Stimulated activated CD4-positive, alpha-beta T cell treated with anti-CD3 and anti-CD28 coated beads, Interleukin-2, amount 100 ng/mL, for 48 hours (primary cell): ENCODE data around the gene CDC42EP4.

ENCODE experiments used
- DNase-seq, 2 donors: peaks; one replicate each; pipeline ENCODE4 v3.0.0-alpha.2; 2020

Gene CDC42EP4, protein sequence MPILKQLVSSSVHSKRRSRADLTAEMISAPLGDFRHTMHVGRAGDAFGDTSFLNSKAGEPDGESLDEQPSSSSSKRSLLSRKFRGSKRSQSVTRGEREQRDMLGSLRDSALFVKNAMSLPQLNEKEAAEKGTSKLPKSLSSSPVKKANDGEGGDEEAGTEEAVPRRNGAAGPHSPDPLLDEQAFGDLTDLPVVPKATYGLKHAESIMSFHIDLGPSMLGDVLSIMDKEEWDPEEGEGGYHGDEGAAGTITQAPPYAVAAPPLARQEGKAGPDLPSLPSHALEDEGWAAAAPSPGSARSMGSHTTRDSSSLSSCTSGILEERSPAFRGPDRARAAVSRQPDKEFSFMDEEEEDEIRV

DNA sequence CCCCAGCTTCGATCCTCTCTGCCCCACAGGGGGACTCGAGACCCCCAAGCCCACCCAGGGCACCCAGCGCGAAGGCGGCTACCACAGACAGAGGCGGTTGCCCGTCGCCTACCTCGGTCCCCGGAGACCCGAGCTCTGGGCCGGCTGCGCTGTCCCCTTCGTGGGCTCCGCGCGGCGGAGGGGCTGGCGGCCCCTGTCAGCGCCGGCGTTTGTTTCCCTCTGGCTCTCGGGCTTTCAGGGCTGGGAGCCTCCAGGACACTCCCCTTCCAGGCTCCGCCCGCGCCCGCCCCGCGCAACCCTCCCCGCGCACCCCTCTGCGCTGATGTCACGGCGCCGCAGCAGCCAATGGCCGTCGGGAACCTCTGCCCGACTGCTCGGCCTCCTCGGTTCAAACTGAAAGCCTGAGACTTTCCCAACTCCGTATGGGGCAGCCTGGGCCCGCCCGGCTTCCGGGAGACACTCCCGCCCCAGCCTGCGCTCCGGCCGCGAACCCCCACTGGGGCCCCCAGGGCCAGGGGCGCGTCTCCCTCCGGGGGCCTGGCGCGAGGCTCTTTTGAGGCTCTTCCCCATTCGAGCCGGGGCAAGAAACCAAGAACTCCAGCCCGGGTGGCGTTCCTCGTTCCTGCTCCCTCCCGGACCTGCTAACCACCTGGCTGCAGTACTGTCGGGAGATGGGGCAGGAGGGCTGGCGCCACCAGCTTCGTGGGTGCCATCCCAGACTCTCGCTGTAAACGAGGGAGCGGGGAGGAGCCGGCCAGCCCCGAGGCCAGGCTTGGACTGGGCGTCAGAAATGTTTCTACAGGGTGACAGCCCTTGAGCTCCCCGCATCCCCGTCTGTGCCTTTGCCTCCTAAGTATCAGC lies at the start of gene CDC42EP4:
Gene CDC42EP4, minus strand, starts transcription at position 221 of the 861 bp plus-strand sequence. CDS start 25,501 bp downstream, outside the sequence.
- DNase-seq: peak; percentile 83 to 85

DNA sequence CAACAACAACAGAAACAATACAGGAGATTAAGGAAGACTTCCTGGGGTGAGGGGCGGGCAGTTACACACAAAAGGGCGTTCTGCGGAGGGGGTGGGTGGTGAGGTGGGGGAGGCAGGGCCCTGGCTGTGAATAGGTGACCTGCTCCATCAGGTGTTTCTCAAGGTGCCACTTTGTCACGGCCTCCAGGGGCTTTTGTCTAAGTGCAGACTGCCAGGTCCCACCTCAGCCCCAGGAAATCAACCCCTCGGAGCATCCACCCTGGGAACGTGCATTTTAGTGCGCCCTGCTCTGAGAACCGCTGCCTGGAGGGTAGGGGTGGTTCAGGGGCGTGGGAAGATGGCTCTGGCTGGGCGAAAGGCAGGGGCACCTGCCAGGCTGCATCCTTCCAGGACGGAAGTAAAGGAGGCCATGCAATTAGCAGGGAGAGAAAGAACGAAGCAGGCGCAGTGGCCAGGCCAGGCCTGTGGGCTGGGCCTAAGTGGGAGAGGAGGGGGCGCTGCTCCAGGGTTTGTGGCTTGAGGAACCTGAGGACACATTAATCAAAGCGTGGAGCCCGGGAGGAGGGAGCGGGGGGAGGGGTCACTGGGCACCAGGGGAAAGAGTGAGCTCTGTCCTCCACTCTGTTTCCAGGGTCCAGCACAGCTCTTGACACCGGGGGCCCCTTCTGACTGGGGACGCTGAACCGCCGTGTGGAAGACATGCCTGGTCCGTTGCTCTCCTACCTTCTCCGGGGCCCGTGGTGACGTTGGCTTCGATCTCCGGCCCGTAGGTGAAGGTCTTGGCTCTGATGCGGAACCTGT lies 49.4 kb upstream of the CDC42EP4 start:
- DNase-seq: no peak

DNA sequence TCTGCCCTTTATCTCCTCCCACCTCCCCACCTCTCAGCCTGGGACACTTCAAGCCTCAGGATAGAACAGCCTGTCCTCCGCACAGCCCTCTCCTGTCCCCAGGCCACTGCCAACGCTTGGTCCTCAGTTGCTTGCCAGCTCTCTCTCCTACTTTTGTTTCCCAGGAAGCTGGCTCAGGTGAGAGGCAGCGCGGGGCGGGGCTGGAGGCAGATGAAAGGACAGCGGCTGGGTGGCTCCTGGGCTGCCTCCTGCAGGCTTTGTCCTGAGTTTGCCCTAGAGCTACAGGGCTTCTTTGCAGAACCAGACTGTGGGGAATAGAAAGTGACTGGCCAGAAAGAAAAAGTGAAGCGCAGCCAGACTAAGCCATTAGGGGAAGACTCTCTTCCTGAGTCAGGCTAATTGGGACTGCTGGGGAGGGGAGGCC lies 48.2 kb upstream of the CDC42EP4 start:
- DNase-seq: no peak

DNA sequence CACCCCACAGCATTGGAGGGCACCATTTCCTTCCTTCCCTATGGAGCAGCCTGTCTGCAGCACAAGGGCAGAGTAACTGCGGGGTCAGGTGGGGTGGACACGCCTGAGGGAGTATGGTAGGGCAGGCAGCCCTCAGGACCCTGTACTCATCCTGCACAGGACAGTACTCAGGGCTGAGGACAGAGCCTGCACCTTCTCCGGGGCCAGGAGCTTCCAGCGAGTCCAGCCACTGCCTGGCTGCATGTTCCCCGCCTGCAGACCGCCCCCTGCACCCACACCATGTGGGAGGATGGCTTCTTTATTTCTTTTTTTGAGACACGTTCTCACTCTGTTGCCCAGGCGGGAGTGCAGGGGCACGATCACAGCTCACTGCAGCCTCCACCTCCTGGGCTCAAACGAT lies 47.6 kb upstream of the CDC42EP4 start:
- no peak for DNase-seq

DNA sequence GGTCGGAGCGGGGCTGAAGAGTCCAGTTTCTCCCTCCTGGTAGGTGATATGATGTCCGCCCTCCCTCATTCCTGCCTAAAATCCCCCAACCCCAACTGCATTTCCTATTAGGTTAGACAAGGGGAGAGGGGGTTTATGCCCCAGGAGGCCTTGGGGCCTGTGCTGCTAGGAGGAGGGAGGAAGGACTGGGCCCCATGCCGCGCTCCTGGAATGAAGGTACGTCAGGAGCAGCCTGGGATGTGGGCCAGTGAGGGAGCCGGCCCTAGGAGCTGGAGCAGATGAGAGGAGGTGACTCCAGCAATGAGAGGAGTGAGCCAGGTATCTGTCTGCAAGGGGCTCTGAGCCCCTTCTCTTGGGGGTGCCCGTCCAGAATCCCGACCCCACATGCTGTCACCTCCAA lies 46.9 kb upstream of the CDC42EP4 start:
- no peak for DNase-seq

DNA sequence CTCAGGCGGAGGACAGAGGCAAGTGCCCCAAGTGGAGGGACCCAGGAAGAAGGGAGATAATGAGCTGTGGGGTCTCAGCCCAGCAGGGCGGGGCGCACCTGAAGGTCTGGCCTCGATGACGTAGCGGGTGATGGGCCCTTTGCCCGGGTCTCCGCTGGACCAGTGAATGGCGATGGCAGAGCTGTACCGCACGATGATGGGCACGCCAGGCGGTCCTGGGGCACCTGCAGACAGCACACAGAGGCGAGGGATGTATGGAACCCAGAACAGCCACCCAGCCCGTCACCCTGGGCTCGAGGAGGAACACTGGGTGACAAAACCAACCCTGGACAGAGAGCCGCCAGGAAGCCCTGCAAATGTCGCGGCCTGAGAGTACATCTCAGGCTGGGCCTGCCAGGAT lies 46.2 kb upstream of the CDC42EP4 start:
- DNase-seq: no peak

DNA sequence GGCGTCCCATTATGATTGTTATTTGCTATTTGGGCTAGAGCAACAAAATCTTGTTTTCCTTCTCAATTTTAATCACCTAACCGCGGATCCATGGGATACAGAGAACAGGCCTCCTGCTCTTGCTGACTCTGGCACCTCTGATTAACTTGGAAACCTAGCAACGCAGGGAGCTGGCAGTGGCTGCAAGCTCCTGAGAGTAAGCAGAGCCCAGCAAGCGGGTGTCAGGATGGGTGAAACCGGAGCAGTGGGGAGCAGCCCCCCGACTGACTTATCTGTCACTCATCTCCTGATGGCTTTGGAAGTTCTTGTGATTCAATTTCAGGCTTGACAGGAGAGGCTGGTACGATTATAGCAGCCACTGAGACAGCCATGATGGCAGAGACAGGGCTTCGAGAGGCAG lies 45.5 kb upstream of the CDC42EP4 start:
- no peak for DNase-seq

DNA sequence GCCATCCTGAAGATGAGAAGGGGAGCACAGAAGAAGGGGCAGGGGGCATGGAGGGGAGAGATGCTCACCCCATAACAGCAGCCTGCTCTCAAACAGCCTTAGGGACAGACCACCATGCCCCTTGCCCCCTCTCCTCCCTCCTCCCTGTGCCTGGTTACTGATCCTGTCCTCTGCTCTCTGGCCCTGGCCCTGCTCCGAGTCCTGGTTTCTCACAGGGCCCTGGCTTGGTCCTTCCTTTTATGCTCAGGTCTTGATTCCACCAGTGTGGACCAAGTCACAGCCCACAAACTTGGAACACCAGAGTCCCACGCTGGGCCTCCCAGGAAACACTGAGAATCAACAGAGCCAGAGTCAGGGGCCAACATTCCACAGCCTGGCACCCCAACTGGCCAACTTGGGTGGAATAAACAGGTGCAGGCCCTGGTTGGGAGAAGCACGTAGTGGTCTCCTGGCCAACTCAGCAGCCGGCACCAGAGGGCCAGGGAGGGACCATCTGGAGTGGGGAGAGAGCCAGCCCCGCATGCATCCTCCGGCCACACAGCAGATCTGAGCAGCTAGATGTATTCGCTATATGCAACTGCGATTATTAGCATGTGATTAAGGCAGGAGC lies 44.9 kb upstream of the CDC42EP4 start:
- DNase-seq: no peak

DNA sequence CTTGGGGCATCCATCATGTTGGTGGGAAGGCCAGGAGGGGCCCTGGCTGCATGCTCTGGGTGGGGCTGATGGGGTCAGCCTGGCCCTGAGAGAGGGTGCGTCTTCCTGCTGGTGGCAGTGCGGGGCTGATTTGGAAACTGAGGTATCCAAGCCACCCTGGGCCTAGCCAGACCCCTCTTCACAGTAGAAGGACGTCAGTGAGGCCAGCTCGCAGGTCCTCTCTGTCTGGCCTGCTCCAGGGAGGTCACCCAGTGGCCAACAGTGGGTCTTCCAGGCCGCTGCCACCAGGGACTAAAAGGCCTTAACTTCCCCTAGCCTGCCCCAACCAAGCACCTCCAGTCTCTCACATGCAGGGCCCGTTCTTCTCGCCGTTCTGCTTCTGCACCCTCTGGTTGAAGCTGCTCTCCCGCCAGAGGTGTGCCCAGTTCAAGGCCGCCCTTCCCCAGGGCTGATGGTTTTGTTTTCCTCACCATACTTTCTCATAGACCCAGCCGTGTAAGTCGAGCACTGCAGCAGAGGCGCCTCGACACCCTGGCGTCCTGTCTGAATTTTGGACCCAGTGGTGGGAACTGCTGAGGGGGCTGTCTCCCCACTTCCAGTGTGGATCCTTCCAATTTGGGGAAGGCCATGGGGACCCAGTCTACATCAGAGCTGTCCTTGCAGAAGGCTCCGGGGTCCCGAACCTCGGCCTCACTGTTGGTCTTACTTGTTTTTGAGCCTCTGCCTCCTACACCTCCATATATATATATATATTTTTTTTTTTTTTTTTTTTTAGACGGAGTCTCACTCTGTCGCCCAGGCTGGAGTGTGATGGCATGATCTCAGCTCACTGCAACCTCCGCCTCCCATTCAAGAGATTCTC lies 42.9 kb upstream of the CDC42EP4 start:
- no peak for DNase-seq

DNA sequence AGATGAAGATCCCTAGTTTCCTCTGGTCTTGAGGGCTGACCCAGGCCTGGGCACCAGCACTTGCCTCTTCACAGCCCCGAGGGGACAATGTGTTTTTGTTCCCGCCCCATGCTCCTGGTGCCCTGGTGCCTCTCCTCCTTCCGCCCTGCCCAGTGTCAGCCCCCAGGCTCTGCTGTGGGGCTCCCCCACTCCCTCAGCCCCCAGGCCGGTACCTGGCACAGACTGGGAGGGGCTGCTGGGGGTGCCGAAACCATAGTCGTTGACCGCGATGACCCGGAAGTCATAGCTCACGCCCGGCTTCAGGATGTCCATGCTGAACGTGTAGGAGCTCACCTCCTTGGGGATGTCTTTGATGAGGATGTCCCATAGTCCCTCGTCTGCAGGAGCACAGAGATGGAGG lies 40.5 kb upstream of the CDC42EP4 start:
- DNase-seq: no peak

DNA sequence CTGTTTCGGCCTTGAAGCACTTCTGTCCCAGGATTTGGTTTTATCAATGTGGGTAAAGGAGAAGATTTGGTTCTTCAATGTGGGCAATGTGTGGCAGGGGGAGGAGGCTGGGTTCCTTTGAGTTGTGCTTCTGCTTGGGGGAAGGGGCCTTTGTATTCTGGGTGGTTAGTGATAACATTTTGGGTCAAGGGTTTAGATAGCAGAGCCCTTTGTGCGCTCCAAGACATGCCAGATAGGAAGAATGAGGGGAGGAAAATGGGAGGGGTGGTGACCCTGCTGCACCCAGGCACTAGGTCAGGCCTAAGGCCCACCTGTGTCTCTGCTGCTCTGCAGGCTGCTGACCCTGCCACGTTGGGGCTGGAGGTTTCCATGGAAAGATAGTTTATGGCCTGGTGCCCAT lies 40.0 kb upstream of the CDC42EP4 start:
- DNase-seq: no peak

DNA sequence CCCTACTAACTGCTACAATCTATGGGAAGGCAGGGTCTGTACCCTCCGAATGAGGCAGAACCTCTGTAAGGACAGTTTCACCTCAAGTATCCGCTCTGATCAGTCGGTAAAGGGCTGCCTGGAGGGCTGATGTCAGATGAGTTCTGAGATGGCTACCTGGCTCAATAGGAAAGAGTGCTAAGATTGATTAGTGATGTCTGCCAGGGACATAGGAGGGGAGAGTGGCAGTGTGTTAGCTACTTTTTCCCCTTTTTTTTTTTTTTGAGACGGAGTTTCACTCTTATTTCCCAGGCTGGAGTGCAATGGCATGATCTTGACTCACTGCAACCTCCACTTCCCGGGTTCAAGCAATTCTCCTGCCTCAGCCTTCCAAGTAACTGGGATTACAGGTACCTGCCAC lies 39.1 kb upstream of the CDC42EP4 start:
- DNase-seq: no peak

DNA sequence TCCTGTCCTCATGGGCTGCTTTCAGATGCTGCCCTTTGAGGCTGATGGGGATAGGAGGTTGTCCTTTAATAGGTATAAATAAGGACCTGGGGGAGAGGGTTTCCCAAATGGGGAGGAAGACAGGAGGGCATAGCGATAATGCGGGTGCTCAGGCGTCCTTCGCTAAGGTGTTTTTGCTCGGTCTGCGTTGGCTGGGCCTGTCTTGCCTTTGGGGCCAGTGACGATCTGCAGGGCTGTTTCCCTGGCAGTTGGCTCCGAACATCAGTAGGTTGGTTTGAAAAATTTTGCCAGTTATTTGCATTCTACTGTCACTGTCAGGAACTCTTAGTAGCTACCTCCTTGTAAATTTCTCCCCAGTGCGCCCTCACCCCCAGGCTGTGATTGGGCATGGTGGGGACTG lies 37.8 kb upstream of the CDC42EP4 start:
- DNase-seq: no peak

DNA sequence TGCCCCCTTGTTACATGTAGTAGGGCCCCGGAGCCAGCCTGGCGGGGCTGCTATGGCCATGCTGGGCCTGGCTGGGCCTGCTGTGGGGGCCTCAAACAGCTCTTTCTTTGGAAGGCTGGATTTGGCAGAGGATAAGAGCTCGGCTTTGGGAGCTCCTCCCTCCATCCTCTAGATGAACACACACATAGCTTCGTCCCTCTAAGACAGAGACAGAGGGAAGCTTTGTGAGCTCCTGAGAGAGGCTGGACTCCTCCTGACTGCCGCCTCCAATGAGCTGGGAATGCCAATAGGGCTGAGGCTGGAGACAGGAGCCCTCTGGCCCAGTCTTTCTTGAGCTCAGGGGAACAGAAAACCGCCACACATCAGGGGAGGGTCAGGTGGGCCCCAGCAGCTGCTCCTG lies 37.3 kb upstream of the CDC42EP4 start:
- no peak for DNase-seq

DNA sequence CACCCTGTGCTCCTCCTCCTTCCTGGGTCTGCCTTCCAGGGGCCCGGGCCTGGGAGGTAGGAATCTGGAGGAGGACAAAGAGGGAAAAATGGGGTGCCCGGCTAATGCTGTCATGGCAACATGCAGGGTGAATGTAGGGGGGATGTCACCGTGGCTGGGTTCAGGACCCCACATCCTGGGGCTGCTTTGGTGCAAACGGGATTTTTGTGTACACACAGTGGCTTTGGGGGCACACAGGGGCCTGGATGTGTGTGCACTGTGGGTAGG lies 37.0 kb upstream of the CDC42EP4 start:
- no peak for DNase-seq

DNA sequence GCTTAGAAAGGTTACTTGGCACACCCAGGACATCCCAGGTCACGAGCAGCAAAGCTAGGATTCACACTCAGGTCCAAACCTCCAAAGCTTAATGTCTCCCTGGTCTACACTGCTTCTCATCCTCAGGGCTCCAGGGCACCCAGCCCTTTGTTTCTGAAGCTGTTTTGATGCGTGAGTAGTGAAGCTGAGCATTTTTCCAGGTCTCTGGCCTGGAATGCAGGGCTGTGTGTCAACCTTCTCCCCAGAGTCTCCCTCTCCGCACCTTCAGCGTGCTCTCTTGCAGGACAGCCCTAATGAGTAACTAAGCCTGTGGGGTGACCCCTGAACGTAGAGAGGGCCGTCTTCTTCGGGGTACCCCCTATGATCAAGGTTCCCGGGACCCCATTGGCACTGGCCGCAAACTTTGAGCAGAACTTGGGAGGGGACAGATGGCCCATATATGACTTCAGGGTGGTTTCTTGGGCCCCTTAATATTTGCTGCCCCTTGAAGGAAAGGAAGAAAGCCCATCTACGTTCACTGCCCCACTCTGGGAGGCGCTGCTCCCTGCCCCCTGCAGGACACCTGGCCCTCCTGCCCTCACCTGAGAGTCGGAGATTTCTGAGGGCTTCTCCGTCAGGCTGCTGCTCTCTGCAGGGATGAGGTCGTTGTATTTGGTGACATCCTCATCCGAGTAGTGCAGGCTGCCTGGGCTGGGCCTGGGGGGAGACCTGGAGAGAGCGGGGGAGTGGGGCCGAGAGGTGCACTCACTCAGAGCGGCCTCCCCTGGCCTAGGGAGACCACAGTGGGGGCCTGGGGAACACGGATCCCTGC lies 36.4 kb upstream of the CDC42EP4 start:
- no peak for DNase-seq

DNA sequence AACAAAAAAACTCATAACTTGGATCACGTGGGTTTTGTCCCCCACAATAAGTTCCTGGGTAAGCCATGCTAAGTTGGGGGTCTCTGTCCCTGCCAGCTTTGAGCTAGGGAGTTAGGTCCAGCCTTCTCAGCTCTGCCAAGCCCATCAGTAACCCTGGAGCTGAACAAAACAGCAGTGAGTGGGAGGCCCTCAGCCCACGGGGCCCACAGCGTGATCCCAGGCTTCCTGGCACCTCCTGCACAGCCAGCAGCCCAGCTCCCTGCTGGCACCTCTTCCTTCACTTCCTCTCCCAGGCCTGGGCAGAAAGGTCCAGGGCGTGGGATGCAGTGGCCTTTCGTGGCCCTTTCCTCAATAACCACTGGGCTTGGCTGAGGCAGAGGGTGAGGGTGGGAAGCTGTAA lies 35.5 kb upstream of the CDC42EP4 start:
- no peak for DNase-seq

DNA sequence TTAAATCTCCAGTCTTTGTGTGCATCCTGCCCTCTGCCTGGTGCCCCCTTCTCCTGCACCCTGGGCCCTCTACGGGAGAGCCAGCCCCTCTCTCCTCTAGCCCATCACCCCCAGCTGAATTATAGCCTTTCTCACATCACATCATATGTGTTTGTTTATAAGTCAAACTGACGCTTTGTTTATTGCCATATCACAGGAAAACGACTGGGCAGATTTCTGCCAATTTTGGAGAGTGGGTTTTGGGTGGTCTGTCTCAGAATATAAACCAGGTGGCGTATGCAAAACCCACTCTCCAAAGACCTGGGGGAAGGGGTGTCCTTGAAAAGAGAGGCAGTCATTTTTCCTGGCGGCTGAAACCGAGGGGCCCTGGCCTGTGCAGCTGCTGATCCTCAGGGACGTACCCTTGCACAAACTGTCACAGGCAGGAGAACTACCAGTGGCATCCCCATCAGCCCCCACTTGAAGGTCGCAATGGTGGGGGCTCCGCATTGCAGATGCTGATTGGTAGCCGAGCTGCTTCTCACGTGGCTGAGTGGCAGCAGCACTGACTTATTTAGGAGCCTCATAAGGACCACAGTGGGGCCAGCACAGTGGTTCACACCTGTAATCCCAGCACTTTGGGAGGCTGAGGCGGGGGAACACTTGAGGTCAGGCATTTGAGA lies 34.8 kb upstream of the CDC42EP4 start:
- no peak for DNase-seq

DNA sequence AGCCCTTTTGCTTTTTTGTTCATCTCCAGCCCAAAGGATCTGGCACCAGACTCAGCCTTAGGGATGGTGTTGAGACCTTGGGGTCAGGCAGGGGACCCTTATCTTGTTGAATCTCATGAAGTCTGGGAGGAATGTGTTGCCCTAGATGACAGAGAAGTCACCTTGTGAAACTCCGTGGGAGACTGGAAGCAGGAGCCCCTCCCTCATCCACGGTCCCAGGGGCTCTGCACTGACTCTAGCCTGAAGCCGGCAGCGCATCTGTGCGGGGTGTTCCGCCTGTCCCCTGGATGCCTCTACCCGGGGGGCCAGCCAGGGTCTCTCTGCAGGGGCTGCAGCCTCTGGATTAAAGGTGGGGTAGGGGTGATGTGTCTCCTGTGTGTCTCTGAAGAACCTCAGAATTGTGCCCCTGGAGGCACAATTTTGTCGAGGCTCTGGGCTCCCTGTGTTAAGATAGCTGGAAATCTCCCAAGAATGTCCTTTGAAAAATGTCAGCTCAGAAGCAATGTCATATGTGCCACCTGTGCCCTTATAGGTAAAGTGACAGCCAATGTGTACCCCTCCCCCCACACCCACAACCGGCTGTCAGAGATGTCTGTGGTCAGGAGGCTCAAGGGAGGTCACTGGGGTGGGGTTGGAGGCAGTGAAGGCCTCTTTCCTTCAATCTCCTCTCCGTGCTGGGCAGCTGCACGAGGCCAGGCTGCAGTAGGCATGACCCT lies 32.1 kb upstream of the CDC42EP4 start:
- no peak for DNase-seq

DNA sequence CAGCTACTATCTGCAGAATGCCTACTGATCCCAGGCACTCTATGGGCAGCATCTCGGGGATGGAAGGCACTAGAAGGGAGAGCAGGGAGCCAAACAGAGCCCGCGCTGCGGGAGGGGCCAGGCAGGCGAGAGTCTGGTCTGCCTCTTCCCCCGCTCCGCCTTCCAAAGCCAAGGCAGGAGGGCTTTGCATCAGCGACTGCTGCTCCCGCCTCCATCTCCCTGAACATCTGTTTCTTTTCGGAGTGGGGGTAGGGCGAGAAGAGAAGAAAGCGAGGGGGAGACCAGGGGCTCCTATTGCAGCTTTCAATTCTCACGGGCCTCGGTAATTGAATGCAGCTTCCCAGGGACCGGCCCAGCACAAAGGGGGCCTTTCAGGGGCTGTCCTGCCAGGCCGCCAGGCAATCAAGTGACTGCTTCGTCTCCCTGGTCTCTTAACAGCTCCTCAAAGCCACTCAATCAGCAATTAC lies 31.4 kb upstream of the CDC42EP4 start:
- DNase-seq: no peak
